ENCODE data around the gene SLC6A5.

GRCh38 chr11:20598492-20598891 lies 916 bp upstream of the SLC6A5 start:
- TF ChIP-seq CTCF (conservative IDR thresholded peaks at IDR 0.05; ENCODE audit: low read depth, low read length) = no peak
- TF ChIP-seq MXI1 (IDR thresholded peaks at IDR 0.05; ENCODE audit: borderline replicate concordance, low read depth, low read length) = no peak
- TF ChIP-seq POLR2A (IDR thresholded peaks at IDR 0.05; ENCODE audit: low read depth, low read length) = no peak
- no peak for TF ChIP-seq RCOR1 (IDR thresholded peaks at IDR 0.05; ENCODE audit: insufficient replicate concordance, low read length)
- no peak for TF ChIP-seq RFX5 (IDR thresholded peaks at IDR 0.05; ENCODE audit: low read depth, low read length)
- TF ChIP-seq CHD1 (IDR thresholded peaks at IDR 0.05; ENCODE audit: low read depth, low read length) = no peak
- TF ChIP-seq BHLHE40 (IDR thresholded peaks at IDR 0.05; ENCODE audit: low read depth, low read length) = no peak
- no peak for TF ChIP-seq FOS (IDR thresholded peaks at IDR 0.05; ENCODE audit: low read depth, low read length)
- TF ChIP-seq RAD21 (IDR thresholded peaks at IDR 0.05; ENCODE audit: low read length) = no peak
- no peak for TF ChIP-seq CEBPB (IDR thresholded peaks at IDR 0.05; ENCODE audit: low read depth, low read length)
- no peak for TF ChIP-seq USF2 (IDR thresholded peaks at IDR 0.05; ENCODE audit: low read depth, low read length)

Measured in IMR-90 (cell line).